Heart left ventricle (tissue), 16 donors: ENCODE results near the gene ZNF790. TPM values are rescaled to one million over a fixed set of nuclear protein-coding genes. Genes with fewer than 3 reads are reported as not detected.

ENCODE experiments used
- ATAC-seq, 4 donors: fragments of 200-7000 bp; cut with Tn5 transposase; one replicate each; pipeline ENCODE4 v1.9.1; 2020 to 2022; ENCODE audit warnings: moderate library complexity in 4 of 4, mild to moderate bottlenecking in 3 of 4, moderate number of reproducible peaks in 1 of 4
- DNase-seq, 5 donors: peaks; one replicate each; pipeline ENCODE4 v3.0.0-alpha.2; 2020
- H3K27ac ChIP-seq, 12 donors: fragments of 200-600 bp; sonication (generic) in 4 of 12; one replicate each; pipeline versions ENCODE4 v1.5.0 to v1.8.0; 2016 to 2022; ENCODE audit warnings: mild to moderate bottlenecking in 2 of 12
- H3K27me3 ChIP-seq, 9 donors: fragments of 200-600 bp; sonication (generic) in 2 of 9; one replicate each; pipeline versions ENCODE4 v1.5.1 to v1.8.0; 2016 to 2022; ENCODE audit warnings: mild to moderate bottlenecking in 3 of 9
- H3K36me3 ChIP-seq, 9 donors: fragments of 200-600 bp; sonication (generic) in 2 of 9; one replicate each; pipeline versions ENCODE4 v1.5.0 to v1.8.0; 2018 to 2022; ENCODE audit warnings: mild to moderate bottlenecking in 2 of 9
- H3K4me1 ChIP-seq, 12 donors: fragments of 200-600 bp; sonication (generic) in 4 of 12; one replicate each; pipeline versions ENCODE4 v1.5.0 to v1.8.0; 2016 to 2022; ENCODE audit warnings: mild to moderate bottlenecking in 3 of 12
- H3K4me3 ChIP-seq, 12 donors: fragments of 200-600 bp; sonication (generic) in 4 of 12; one replicate each; pipeline versions ENCODE4 v1.5.0 to v1.8.0; 2017 to 2022; ENCODE audit warnings: mild to moderate bottlenecking in 9 of 12, moderate library complexity in 4 of 12
- H3K9me3 ChIP-seq, 12 donors: fragments of 200-600 bp; sonication (generic) in 4 of 12; one replicate each; pipeline versions ENCODE4 v1.5.0 to v1.8.0; 2016 to 2022; ENCODE audit warnings: mild to moderate bottlenecking in 1 of 12
- POLR2A ChIP-seq, 2 donors: fragments of 450-650 bp; IDR thresholded peaks; one replicate each; pipeline ENCODE4 v1.6.1; 2017; ENCODE audit warnings: antibody characterized with exemption in 2 of 2, mild to moderate bottlenecking in 2 of 2, moderate library complexity in 2 of 2
- WGBS, 4 donors: extraction: QIAGEN DNeasy Blood & Tissue Kit in 2 of 4; methylation state at CpG; one replicate each; pipeline versions ENCODE4 v1.1.5 to v1.1.7; 2013 to 2018; 5-methylcytosine and 5-hydroxymethylcytosine counted together
- intact Hi-C, 10 donors: fragments of 100-400 bp; cut with DNase I; formaldehyde crosslinking; loops; one replicate each; pipeline versions ENCODE4 v1.11.1 to v1.14.2; 2022
- polyA plus RNA-seq, 2 donors: library from polyadenylated mRNA; stranded (reverse); fragments of 200-250 nt; gene quantifications; one replicate each; pipeline ENCODE4 v1.2.3, GENCODE V29; 2013
- total RNA-seq, 9 donors: library from RNA; depleted of rRNA in 2 of 9; stranded (reverse); fragments of >200 nt in 2 of 9; fragmentation: NEBNext Ultra II Directional in 3 of 9; extraction: Animal tissue kit (Norgen Biotek cat#: 25700) in 3 of 9; gene quantifications; one replicate each; pipeline versions ENCODE4 v1.1.0 to v1.2.4, GENCODE V29; 2016 to 2023
- TF ChIP-seq, protein P1 (sequence below), 12 donors: fragments of 200-600 bp; sonication (generic) in 4 of 12; IDR thresholded peaks; one replicate each; pipeline versions ENCODE4 v1.5.0 to v1.8.0; 2018 to 2022; ENCODE audit warnings: antibody characterized with exemption in 12 of 12, mild to moderate bottlenecking in 5 of 12
- donor health status: ischemic (EF 13 %, LVEDD 7.1; RV severe dilation, severe dysfunction).
- donor health status: healthy with polysubstance abuse.
- donor health status: DM: no; HTN: yes; CAD: no.
- donor health status: DM: no; HTN: no; CAD: no.
- donor health status: ischemic (EF 25% LVEDD 6.9; RV normal size, moderate dysfunction).
- donor health status: ischemic (EF 25% LVEDD 5.7; RV mildly dilated, moderate dysfunction).
- donor health status: healthy.
- donor health status: DM: yes; HTN: yes; CAD: no.
- donor health status: ischemic (EF 35%, LVEDD 5.7; RV mildly dilated, moderate dysfunction).
- donor health status: nonischemic (EF 11% LVEDD 7.7; RV severe dilation, severe dysfunction).
- donor health status: DM: yes; HTN: yes; CAD: no.
- donor health status: PGD.
- donor health status: ischemic (EF 29% LVEDD 5.4; RV normal size, mild dysfunction).
- donor health status: nonischemic (EF 23%, LVEDD 6.1; RV moderate dilation, normal function).

The ZNF790 gene
- total and polyA plus RNA-seq, 11 donors: 3.4 to 13.0 (median 7.7) TPM

- Histone ChIP-seq H3K4me1 (peaks cover 0 to 23% (median 10%) of the 10 kb centered on the region in 12 donors), H3K4me3 (peak overlapping the region in 10 of 12 donors; percentile 65 to 93 (median 78)), H3K27me3 (no peaks in the 10 kb centered on the region), H3K27ac (peak overlapping the region in 9 of 12 donors; percentile 76 to 92 (median 85)), H3K36me3 (peaks cover 0 to 3% (median 0%) of the 10 kb centered on the region in 9 donors), H3K9me3 (peaks cover 0 to 65% (median 10%) of the 10 kb centered on the region in 12 donors)
- intact Hi-C loops: loop anchor here in 6 of 10 donors (2.0 to 5.0 kb wide), 6 partner anchors 24 to 144 kb away; partner anchors contain the start of genes ZNF568 (in 2 of the 6), ZNF829 (in 2 of the 6), ZNF461 (in 1 of the 6) and ZNF567 (in 1 of the 6)
- WGBS, 4 donors: 3 to 5% (median 5%) methylated on average over 15 of the region's 15 CpGs
- TF ChIP-seq, protein P1, sequence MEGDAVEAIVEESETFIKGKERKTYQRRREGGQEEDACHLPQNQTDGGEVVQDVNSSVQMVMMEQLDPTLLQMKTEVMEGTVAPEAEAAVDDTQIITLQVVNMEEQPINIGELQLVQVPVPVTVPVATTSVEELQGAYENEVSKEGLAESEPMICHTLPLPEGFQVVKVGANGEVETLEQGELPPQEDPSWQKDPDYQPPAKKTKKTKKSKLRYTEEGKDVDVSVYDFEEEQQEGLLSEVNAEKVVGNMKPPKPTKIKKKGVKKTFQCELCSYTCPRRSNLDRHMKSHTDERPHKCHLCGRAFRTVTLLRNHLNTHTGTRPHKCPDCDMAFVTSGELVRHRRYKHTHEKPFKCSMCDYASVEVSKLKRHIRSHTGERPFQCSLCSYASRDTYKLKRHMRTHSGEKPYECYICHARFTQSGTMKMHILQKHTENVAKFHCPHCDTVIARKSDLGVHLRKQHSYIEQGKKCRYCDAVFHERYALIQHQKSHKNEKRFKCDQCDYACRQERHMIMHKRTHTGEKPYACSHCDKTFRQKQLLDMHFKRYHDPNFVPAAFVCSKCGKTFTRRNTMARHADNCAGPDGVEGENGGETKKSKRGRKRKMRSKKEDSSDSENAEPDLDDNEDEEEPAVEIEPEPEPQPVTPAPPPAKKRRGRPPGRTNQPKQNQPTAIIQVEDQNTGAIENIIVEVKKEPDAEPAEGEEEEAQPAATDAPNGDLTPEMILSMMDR (IDR thresholded peaks at IDR 0.05): no peak
- no peak for TF ChIP-seq POLR2A (IDR thresholded peaks at IDR 0.05)
- DNase-seq: no peak
- ATAC-seq: no peak
Observed at GRCh38 chr19:36773223-36773579, 65.0 kb downstream of the ZNF790 start.

- peaks cover 0 to 67% (median 13%) of the 10 kb centered on the region in 12 donors for H3K9me3 ChIP-seq
- H3K4me1 ChIP-seq: peaks cover 0 to 23% (median 10%) of the 10 kb centered on the region in 12 donors
- ATAC-seq (peak; percentile 95 to 98 (median 97)), DNase-seq (peak; percentile 95 to 97 (median 96))
- TF ChIP-seq, protein P1 (IDR thresholded peaks at IDR 0.05): no peak
- TF ChIP-seq POLR2A (IDR thresholded peaks at IDR 0.05): peak in 1 of 2 donors; percentile 34
- intact Hi-C loops: loop anchor here in 6 of 10 donors (1.0 to 5.0 kb wide), 7 partner anchors 24 to 145 kb away; partner anchors contain the start of genes ZNF568 (in 2 of the 6), ZNF829 (in 2 of the 6), ZNF345 (in 1 of the 6) and ZNF461 (in 1 of the 6)
- no peaks in the 10 kb centered on the region for H3K27me3 ChIP-seq
- peak within 1 kb of the TSS; percentile 44 to 93 (median 76) for H3K4me3 ChIP-seq
- peaks cover 0 to 3% (median 0%) of the 10 kb centered on the region in 9 donors for H3K36me3 ChIP-seq
- WGBS, 4 donors: 0 to 1% (median 1%) methylated on average over 44 to 57 of the region's 57 CpGs
- peak within 1 kb of the TSS; percentile 34 to 92 (median 85) for H3K27ac ChIP-seq
Observed at GRCh38 chr19:36772311-36773222, 65.6 kb downstream of the ZNF790 start, which contains the start of gene ZNF850. Gene ZNF850 (minus strand): TSS chr19:36772807. CDS start chr19:36762606, 10,201 bp downstream.

- peak overlapping the region; percentile 34 to 92 (median 85) for H3K27ac ChIP-seq
- H3K36me3 ChIP-seq: peaks cover 0 to 8% (median 0%) of the 10 kb centered on the region in 9 donors
- 1% methylated on average over 28 to 29 of the region's 29 CpGs for WGBS, 4 donors
- H3K27me3 ChIP-seq: no peaks in the 10 kb centered on the region
- ATAC-seq: peak; percentile 13 to 63 (median 40)
- peaks cover 0 to 23% (median 10%) of the 10 kb centered on the region in 12 donors for H3K4me1 ChIP-seq
- H3K9me3 ChIP-seq: peaks cover 0 to 67% (median 20%) of the 10 kb centered on the region in 12 donors
- DNase-seq: peak; percentile 70 to 87 (median 81)
- TF ChIP-seq, protein P1 (IDR thresholded peaks at IDR 0.05): peak in 1 of 12 donors; percentile 2
- TF ChIP-seq POLR2A (IDR thresholded peaks at IDR 0.05): peak in 1 of 2 donors; percentile 13
- intact Hi-C loops: loop anchor here in 6 of 10 donors (1.0 to 5.0 kb wide), 7 partner anchors 25 to 146 kb away; partner anchors contain the start of genes ZNF568 (in 2 of the 6), ZNF829 (in 2 of the 6), ZNF345 (in 1 of the 6) and ZNF461 (in 1 of the 6)
- H3K4me3 ChIP-seq: peak overlapping the region; percentile 44 to 93 (median 76)
Observed at GRCh38 chr19:36771261-36772231, 66.6 kb downstream of the ZNF790 start.

Other genes with a start within 250 kb of the ZNF790 start
- gene ZNF382, start 233.1 kb downstream of the ZNF790 start, total RNA-seq: 10 to 100 TPM; 12.0 to 21.2 (median 15.7) TPM
- gene ZNF382, start 233.1 kb downstream of the ZNF790 start, polyA plus RNA-seq: 1 to 10 TPM; 4.3 to 5.4 TPM
- 1 to 10 TPM; 4.1 to 8.8 (median 6.2) TPM for gene ZNF461, start 171.6 kb downstream of the ZNF790 start, total RNA-seq
- gene ZNF461, start 171.6 kb downstream of the ZNF790 start, polyA plus RNA-seq: 1 to 10 TPM; 3.2 to 4.2 TPM
- gene ZNF567, start 150.8 kb downstream of the ZNF790 start, total RNA-seq: 1 to 10 TPM; 2.9 to 5.8 (median 3.9) TPM
- gene ZNF567, start 150.8 kb downstream of the ZNF790 start, polyA plus RNA-seq: 1 to 10 TPM; 2.1 to 2.6 TPM
- gene ZNF850, start 65.6 kb downstream of the ZNF790 start, total RNA-seq: 1 to 10 TPM; 2.3 to 7.3 (median 4.0) TPM
- gene ZNF850, start 65.6 kb downstream of the ZNF790 start, polyA plus RNA-seq: 1 to 10 TPM in 1 of 2 donors, under 1 TPM in 1; 0.84 to 2.7 TPM
- 1 to 10 TPM in 8 of 9 donors, under 1 TPM in 1; 0.64 to 5.9 (median 4.3) TPM for gene ZNF345, start 12.5 kb upstream of the ZNF790 start, total RNA-seq
- gene ZNF345, start 12.5 kb upstream of the ZNF790 start, polyA plus RNA-seq: 1 to 10 TPM; 1.6 to 2.5 TPM
- 1 to 10 TPM; 1.3 to 3.5 (median 2.5) TPM for gene ZNF829, start 77.9 kb upstream of the ZNF790 start, total RNA-seq
- 1 to 10 TPM in 1 of 2 donors, under 1 TPM in 1; 0.76 to 1.4 TPM for gene ZNF829, start 77.9 kb upstream of the ZNF790 start, polyA plus RNA-seq
- 10 to 100 TPM in 3 of 9 donors, 1 to 10 TPM in 6; 6.6 to 12.1 (median 9.4) TPM for gene ZNF568, start 77.9 kb upstream of the ZNF790 start, total RNA-seq
- 1 to 10 TPM; 3.7 to 5.8 TPM for gene ZNF568, start 77.9 kb upstream of the ZNF790 start, polyA plus RNA-seq
- gene ZNF420, start 240.0 kb upstream of the ZNF790 start, total RNA-seq: 1 to 10 TPM; 1.9 to 9.3 (median 7.8) TPM
- gene ZNF420, start 240.0 kb upstream of the ZNF790 start, polyA plus RNA-seq: 1 to 10 TPM; 1.7 to 6.7 TPM